NCI-H2227 (cell line): ENCODE measurements around the gene XKR3.
"Not testable (repeated sequence)": the region's sequence is repeated elsewhere in the genome, so short reads cannot be mapped to it uniquely, and the experiment has no call there.

Experiments used
- DNase-seq: peaks from one replicate; lab custom pipeline; 2025; ENCODE audit not compliant: unreplicated experiment; lab: John Stamatoyannopoulos, UW

The XKR3 gene

DNA sequence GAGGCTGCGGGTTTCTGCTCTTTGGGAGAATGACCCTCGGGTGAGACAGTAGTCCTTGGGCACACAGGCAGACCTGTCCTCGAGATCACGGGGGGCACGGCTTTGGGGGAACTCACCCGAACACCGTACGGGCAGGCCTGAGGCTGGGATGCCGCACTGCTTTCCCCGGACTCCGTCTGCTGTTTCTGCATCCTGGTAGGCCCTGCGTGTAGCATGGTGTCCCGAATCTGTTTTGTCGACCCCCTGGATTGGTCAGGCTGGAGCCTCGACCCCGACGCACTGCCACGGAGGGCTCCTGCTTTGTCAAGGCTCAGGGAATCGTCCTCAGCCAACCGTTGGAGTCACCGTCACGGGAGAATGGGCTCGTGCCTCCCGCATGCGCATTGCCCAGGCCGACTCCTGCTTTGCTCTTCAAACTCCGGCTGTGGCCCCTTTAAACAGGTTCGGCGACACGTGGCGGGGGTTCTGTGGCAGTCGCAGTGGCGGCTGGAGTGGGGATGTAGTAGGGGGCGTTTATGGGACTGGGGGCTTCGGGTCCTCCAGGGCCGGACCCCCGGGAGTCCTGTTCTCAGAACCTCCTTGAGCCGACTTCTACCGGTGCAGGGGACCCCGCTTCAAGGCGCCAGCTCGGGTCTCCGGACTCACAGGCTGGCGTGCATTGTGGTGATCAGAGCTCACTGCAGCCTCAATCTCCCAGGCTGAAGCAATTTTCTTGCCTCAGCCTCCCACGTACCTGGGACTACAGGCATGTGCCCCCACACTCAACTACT, 76.9 kb downstream of the XKR3 start:
- not testable (repeated sequence) for DNase-seq

DNA sequence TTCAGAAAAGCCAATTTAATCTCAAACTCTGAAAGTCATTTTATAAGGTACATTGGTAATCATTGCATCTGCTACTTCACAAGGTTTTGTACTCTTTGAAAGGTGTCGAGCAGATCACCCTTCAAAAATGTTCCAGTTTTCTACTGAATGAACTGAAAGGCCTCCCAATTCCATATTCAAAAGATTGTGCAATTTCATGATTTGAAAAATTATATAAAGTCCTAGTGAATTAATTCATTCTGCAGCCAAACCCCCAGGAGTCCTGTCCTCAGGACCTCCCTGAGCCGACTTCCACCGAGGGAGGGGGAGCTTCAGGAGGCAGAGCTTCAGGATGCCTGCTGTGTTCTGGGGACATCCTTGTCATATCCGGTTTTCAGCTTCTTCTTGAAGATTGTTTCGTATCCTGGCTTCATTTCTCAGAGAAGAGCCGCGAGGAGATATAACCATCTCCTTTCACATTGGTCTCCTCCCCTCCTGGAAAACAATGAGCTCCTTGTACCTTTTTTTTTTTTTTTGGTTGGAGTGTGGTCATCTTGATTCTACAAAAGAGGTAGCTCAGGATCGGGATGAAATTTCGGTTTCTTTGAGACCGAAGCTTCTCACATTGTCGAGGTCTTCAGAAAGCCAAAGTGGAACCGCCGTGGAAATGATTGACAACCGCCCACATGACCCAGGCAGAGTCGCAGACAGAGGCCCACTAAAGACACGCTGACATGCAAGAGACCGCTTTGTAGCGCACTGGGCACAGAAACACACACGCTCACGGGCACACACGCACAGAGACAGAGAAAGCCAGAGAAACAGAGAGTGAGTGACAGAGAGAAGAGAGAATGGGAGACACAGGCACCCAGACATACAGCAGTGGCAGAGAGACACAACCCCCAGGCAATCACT, 77.7 kb downstream of the XKR3 start:
- DNase-seq = not testable (repeated sequence)

DNA sequence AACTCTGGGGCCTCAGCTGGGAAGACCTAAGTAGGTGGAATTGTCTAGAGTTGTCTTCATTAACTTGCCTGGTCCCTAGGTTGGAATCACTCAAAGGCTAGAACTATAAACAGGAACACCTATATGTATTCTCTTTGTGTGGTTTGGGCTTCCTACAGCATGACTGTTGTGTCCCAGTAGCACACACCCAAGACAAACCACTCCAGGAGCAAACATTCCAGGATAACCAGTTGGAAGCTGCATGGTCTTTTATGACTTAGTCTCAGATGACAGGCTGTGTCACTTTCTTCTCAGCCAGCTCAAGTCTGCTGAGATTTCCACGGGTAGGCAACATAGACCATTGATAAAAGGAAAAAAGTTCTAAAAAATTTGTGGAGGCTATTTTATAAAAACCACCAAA, 90.9 kb downstream of the XKR3 start:
- not testable (repeated sequence) for DNase-seq
